Transverse colon (tissue), 4 donors: ENCODE measurements around the gene IL1F10. TPM values are rescaled to one million over a fixed set of nuclear protein-coding genes. Genes with fewer than 3 reads are reported as not detected.

Source experiments
- DNase-seq: peaks from one replicate; pipeline ENCODE4 v3.0.0-alpha.2; 2019
- H3K27ac ChIP-seq, 4 donors: fragments of 200-600 bp; sonication (generic); 2 replicates each; pipeline ENCODE4 v1.5.1; 2016 to 2018; ENCODE audit warnings: inconsistent platforms in 4 of 4
- H3K27me3 ChIP-seq: fragments of 200-600 bp; sonication (generic); 2 replicates; pipeline ENCODE4 v1.5.1; 2017; ENCODE audit warnings: inconsistent platforms
- H3K36me3 ChIP-seq, 4 donors: fragments of 200-600 bp; sonication (generic); 2 replicates each; pipeline ENCODE4 v1.5.1; 2017 to 2019; ENCODE audit warnings: inconsistent platforms in 4 of 4
- H3K4me1 ChIP-seq, 4 donors: fragments of 200-600 bp; sonication (generic); 2 replicates each; pipeline ENCODE4 v1.5.1; 2017 to 2020; ENCODE audit warnings: inconsistent platforms in 4 of 4
- H3K4me3 ChIP-seq, 4 donors: fragments of 200-600 bp; sonication (generic); 1 replicate in 1 of 4; 2 replicates in 3 of 4; pipeline versions ENCODE4 v1.5.1 to v1.6.1; 2017 to 2019; ENCODE audit warnings: inconsistent platforms in 4 of 4
- H3K9me3 ChIP-seq, 2 donors: fragments of 200-600 bp; sonication (generic); 2 replicates each; pipeline ENCODE4 v1.5.1; 2017 to 2019; ENCODE audit warnings: inconsistent platforms in 2 of 2
- EP300 ChIP-seq: sonication (generic); formaldehyde crosslinking; IDR thresholded peaks from one replicate; pipeline ENCODE4 v1.6.1; 2017; ENCODE audit warnings: antibody characterized with exemption, low read depth
- POLR2A ChIP-seq: fragments of 450-650 bp; IDR thresholded peaks from one replicate; pipeline ENCODE4 v1.6.1; 2016; ENCODE audit warnings: antibody characterized with exemption, mild to moderate bottlenecking, moderate library complexity
- POLR2AphosphoS5 ChIP-seq, 3 donors: sonication (generic); formaldehyde crosslinking; IDR thresholded peaks; one replicate each; pipeline ENCODE4 v1.6.1; 2016; ENCODE audit warnings: antibody characterized with exemption in 3 of 3
- WGBS, 2 donors: methylation state at CpG; one replicate each; pipeline ENCODE4 v1.1.5; 2018; ENCODE audit warnings: low coverage in 1 of 2; 5-methylcytosine and 5-hydroxymethylcytosine counted together
- in situ Hi-C, 4 donors: fragments of 200-750 bp; cut with MboI; loops; one replicate each; pipeline versions ENCODE4 v1.15.0 to v1.15.1; 2017; ENCODE audit warnings: low sequenced_read_pairs in 3 of 4, low pct_ligation_motif_present in 1 of 4, low pct_unique_long_range_greater_than_20kb in 1 of 4
- intact Hi-C: fragments of 100-400 bp; cut with DNase I; formaldehyde crosslinking; loops from one replicate; pipeline ENCODE4 v1.15.1; 2023; ENCODE audit warnings: low total_unique reads
- total RNA-seq, 4 donors: library from RNA; depleted of rRNA; stranded (reverse); fragments of >200 nt; gene quantifications; one replicate each; pipeline ENCODE4 v1.1.0, GENCODE V29; 2016
- TF ChIP-seq, protein P1 (sequence below), 5 experiments: fragments of 200-600 bp in 3 of 5; fragments of 450-650 bp in 2 of 5; sonication (generic) in 3 of 5; IDR thresholded peaks; 1 replicate in 2 of 5; 2 replicates in 3 of 5; pipeline ENCODE4 v1.5.1; 2016 to 2017; ENCODE audit warnings: antibody characterized with exemption in 5 of 5, inconsistent platforms in 3 of 5, mild to moderate bottlenecking in 2 of 5, moderate library complexity in 1 of 5

The IL1F10 gene
- total RNA-seq, 4 donors from 2014 or later = not detected

- 71% methylated on average over 4 of the region's 4 CpGs; no CpG with 5 or more reads in 1 of the 2 donors for WGBS, 2 donors
- Histone ChIP-seq H3K27ac (no peak overlapping the region), H3K36me3 (no peaks in the 10 kb centered on the region), H3K27me3 (no peaks in the 10 kb centered on the region), H3K4me3 (no peak overlapping the region), H3K4me1 (no peaks in the 10 kb centered on the region), H3K9me3 (no peaks in the 10 kb centered on the region)
- DNase-seq = no peak
- TF ChIP-seq EP300 (no peak), POLR2AphosphoS5 (IDR thresholded peaks at IDR 0.05) (no peak), POLR2A (no peak)
- TF ChIP-seq, protein P1, sequence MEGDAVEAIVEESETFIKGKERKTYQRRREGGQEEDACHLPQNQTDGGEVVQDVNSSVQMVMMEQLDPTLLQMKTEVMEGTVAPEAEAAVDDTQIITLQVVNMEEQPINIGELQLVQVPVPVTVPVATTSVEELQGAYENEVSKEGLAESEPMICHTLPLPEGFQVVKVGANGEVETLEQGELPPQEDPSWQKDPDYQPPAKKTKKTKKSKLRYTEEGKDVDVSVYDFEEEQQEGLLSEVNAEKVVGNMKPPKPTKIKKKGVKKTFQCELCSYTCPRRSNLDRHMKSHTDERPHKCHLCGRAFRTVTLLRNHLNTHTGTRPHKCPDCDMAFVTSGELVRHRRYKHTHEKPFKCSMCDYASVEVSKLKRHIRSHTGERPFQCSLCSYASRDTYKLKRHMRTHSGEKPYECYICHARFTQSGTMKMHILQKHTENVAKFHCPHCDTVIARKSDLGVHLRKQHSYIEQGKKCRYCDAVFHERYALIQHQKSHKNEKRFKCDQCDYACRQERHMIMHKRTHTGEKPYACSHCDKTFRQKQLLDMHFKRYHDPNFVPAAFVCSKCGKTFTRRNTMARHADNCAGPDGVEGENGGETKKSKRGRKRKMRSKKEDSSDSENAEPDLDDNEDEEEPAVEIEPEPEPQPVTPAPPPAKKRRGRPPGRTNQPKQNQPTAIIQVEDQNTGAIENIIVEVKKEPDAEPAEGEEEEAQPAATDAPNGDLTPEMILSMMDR (IDR thresholded peaks at IDR 0.05) = no peak
- intact Hi-C loops = no loop called here
- in situ Hi-C loops = no loop called here
Measured at GRCh38 chr2:113072584-113072983, 4.8 kb downstream of the IL1F10 start.

- Histone ChIP-seq H3K27me3 (no peaks in the 10 kb centered on the region), H3K4me3 (no peak overlapping the region), H3K27ac (no peak overlapping the region), H3K36me3 (no peaks in the 10 kb centered on the region), H3K9me3 (no peaks in the 10 kb centered on the region), H3K4me1 (peaks cover 0 to 2% (median 0%) of the 10 kb centered on the region in 4 donors)
- no peak for DNase-seq
- in situ Hi-C loops = no loop called here
- 81% methylated on average over 2 of the region's 3 CpGs for WGBS, 2 donors
- intact Hi-C loops = no loop called here
- TF ChIP-seq EP300 = no peak
Measured at GRCh38 chr2:113073325-113073834, 5.6 kb downstream of the IL1F10 start.

DNA sequence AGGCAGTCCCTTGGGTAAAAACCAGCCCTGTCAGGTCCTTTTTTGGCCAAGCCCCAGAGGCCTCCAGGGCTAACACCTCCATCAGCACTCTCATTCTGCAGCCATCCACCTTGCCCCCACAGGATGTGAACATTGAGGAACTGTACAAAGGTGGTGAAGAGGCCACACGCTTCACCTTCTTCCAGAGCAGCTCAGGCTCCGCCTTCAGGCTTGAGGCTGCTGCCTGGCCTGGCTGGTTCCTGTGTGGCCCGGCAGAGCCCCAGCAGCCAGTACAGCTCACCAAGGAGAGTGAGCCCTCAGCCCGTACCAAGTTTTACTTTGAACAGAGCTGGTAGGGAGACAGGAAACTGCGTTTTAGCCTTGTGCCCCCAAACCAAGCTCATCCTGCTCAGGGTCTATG lies 7.3 kb downstream of the IL1F10 start:
- Histone ChIP-seq H3K27ac (no peak overlapping the region), H3K4me1 (peaks cover 0 to 4% (median 0%) of the 10 kb centered on the region in 4 donors), H3K36me3 (no peaks in the 10 kb centered on the region), H3K27me3 (no peaks in the 10 kb centered on the region), H3K9me3 (no peaks in the 10 kb centered on the region), H3K4me3 (no peak overlapping the region)
- in situ Hi-C loops (no loop called here), intact Hi-C loops (no loop called here)
- no peak for DNase-seq
- TF ChIP-seq POLR2A (no peak), EP300 (no peak), POLR2AphosphoS5 (IDR thresholded peaks at IDR 0.05) (no peak)
- TF ChIP-seq, protein P1 (IDR thresholded peaks at IDR 0.05) = no peak
- 73% methylated on average over 5 of the region's 5 CpGs; no CpG with 5 or more reads in 1 of the 2 donors for WGBS, 2 donors

- no peak overlapping the region for H3K27ac ChIP-seq
- H3K36me3 ChIP-seq = no peaks in the 10 kb centered on the region
- H3K4me3 ChIP-seq = no peak overlapping the region
- H3K4me1 ChIP-seq = peaks cover 0 to 4% (median 0%) of the 10 kb centered on the region in 4 donors
- WGBS, 2 donors = 74 to 80% methylated on average over 1 to 3 of the region's 3 CpGs
- no peaks in the 10 kb centered on the region for H3K9me3 ChIP-seq
- intact Hi-C loops = no loop called here
- H3K27me3 ChIP-seq = no peaks in the 10 kb centered on the region
- no peak for DNase-seq
- no peak for TF ChIP-seq POLR2AphosphoS5 (IDR thresholded peaks at IDR 0.05)
- no peak for TF ChIP-seq POLR2A
- no peak for TF ChIP-seq EP300
- TF ChIP-seq, protein P1 (IDR thresholded peaks at IDR 0.05) = no peak
- in situ Hi-C loops = no loop called here
Measured at GRCh38 chr2:113075600-113075999, 7.8 kb downstream of the IL1F10 start.
